CD4-positive, alpha-beta T cell treated with Interleukin-17A for 1 hour (primary cell): ENCODE measurements around the gene TMEM132C.

Experiments
- DNase-seq: peaks from one replicate; pipeline ENCODE4 v3.0.0-alpha.2; 2020

TMEM132C gene

DNA sequence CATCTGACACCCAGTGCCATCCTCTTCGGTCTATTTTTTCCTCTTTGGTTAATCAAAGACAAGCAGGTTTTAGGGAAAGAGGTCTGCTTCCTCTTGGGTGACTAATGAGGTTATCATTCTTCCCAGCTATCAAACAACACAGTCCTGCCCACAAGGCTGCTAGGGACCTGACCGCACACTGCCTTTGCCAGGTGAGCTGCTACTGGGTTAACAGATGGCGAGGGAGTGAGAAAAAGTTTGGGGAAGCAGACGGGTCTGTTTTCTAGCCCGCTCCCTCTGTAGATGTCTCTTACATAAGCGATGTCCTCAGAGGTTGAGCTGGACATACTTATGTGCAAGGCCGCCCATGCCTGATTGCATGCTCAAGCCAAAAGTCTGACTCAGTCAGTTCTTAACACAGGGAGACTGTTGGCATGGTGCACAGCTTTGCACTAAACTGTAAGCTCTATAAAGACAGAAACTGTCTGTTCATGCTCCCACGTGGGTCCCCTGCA, 462.7 kb downstream of the TMEM132C start:
- DNase-seq, result no peak

DNA sequence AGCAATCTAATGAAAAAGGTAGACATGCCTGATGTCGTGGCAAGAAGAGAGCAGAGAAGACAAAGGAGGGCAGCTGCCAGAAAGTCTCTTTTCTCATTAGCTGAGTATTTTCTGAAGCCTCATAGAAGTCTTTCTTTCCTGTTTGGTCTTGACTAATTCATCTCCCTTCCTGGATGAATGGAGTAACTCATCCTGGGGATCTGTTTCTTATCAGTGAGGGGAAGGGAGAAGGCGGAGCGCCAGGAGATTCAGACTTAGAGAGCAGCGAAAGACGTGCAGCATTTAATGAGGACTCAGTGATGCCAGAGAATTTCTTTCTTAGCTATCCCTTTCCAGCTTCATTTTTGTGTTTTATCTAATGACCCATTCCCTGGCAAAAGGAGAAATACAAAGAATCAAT, 467.4 kb downstream of the TMEM132C start:
- DNase-seq, result no peak

DNA sequence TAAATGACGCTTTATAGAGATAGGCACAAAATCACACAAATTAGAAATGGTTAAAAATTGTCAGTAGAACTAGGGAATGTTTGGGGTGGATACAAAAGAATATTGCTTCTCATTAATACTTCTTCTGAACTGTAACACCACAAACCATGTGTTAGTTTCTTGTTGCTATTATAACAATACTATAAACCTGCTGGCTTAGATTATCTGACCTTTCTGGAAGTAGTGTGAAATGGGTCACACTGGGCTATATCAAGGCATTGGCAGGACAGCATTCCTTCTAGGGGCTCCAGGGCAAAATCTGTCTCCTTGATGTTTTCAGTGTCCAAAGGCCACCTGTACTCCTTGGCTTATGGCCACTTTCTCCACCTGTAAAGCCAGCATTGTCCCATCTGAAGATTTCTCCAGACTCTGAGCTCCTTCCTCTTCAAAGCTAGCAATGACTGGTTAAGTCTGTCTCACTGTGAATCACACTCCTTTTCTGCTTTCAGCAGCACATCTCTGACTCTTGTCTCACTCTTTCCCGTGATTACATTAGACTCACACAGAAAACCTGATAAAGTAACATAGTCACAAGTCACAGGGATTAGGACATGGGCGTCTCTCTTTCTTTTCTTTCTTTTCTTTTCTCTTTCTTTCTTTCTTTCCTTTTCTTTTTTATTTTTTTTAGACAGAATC, 470.5 kb downstream of the TMEM132C start:
- no peak for DNase-seq

DNA sequence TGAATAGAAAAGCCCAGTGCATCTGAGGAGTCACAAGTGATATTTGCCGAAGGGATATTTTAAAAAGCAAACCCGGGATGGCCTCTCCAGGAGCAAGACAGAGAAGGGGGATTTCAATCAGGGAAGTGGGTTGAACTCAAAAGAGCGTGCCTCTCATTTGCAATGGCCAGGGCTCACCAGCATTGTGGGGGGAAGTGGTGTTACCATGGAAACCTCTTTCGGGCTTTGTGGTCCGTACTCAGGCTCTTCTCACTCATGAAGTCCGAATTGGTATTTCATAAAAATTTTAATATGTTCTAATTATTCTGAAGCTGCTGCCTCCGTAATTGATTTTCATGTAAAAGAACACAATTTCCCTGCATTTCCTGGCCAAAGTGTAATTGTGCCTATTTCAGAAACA, 476.9 kb downstream of the TMEM132C start:
- DNase-seq, result peak; percentile 16

- DNase-seq, result peak; percentile 36
Observed at GRCh38 chr12:128745772-128746689, 479.1 kb downstream of the TMEM132C start.

DNA sequence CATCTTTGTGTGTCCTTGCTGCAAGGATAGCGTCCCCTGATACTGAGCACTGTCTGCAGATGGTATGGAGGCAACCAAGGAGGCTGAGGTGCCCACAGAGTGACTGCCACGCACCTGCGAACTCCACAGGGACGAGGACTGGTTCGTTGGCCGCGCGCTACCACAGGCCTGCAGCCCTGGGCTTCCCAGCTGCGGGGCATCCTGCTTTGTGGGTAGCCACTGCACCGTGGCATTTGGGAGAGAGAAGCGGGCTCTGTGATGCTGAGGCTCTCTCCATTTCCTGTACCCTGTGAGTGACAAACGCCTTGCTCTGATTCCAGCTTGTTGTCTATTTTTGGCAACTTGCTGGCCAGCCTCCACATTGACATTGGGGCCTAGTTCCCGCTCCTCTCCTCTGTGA, 480.5 kb downstream of the TMEM132C start:
- DNase-seq, result no peak

DNA sequence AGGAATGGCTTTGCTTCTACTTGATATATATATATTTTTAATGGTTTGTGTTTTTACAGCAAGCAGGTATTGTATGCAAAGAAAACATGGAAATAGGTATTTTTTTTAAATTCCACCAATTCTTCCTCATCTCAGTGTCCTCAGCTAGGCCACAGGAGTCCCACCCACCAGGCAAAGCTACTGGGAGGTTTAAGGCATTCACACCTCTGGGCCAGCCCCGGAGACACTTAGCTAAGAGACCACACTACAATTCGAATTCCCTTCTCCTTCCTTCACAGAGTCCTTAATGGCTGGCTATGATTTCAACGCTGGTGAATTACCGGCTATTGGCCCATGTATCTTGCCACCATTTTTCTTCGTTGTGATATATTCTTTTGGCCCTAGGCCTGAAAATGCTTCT, 485.4 kb downstream of the TMEM132C start:
- DNase-seq, result no peak

- DNase-seq, result no peak
Observed at GRCh38 chr12:128753438-128753837, 486.5 kb downstream of the TMEM132C start.

- DNase-seq, result no peak
Observed at GRCh38 chr12:128754275-128754674, 487.3 kb downstream of the TMEM132C start.

GRCh38 chr12:128755566-128755965, 488.6 kb downstream of the TMEM132C start:
- no peak for DNase-seq
